Adrenal gland (tissue), 5 donors: ENCODE results near the gene WDR91.

Experiments
- POLR2A ChIP-seq, 2 donors: fragments of 450-650 bp; IDR thresholded peaks; one replicate each; pipeline ENCODE4 v1.6.1; 2017; ENCODE audit warnings: antibody characterized with exemption in 2 of 2, mild to moderate bottlenecking in 2 of 2, moderate library complexity in 1 of 2
- TF ChIP-seq, protein P1 (sequence below), 6 experiments: fragments of 450-650 bp in 4 of 6; fragments of 200-600 bp in 2 of 6; sonication (generic) in 1 of 6; IDR thresholded peaks; 1 replicate in 5 of 6; 2 replicates in 1 of 6; pipeline versions ENCODE4 v1.5.1 to v1.8.0; 2016 to 2021; ENCODE audit warnings: antibody characterized with exemption in 6 of 6, mild to moderate bottlenecking in 2 of 6, moderate library complexity in 1 of 6
- donor health status: DM: no; HTN: no; CAD: no.

DNA sequence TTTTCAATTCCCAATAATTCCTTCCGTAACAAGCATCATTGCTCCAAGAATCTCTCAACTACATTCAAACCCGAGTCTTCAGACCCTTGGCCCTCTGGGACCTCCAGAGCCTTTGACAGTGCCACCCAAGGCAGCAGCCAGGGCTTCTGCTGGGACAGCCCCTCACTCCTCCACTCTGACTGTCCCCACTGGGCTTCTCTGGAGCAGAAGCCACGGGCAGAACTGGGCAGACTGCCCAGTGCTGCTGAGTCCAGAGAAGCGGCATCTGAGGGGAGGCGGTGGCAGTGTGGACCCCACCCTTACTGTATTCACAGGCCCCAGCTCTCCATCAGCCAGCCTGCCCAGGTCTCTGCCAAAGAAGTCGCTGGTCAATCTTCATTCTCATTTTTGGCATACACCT, 49.7 kb downstream of the WDR91 start:
- TF ChIP-seq, protein P1, sequence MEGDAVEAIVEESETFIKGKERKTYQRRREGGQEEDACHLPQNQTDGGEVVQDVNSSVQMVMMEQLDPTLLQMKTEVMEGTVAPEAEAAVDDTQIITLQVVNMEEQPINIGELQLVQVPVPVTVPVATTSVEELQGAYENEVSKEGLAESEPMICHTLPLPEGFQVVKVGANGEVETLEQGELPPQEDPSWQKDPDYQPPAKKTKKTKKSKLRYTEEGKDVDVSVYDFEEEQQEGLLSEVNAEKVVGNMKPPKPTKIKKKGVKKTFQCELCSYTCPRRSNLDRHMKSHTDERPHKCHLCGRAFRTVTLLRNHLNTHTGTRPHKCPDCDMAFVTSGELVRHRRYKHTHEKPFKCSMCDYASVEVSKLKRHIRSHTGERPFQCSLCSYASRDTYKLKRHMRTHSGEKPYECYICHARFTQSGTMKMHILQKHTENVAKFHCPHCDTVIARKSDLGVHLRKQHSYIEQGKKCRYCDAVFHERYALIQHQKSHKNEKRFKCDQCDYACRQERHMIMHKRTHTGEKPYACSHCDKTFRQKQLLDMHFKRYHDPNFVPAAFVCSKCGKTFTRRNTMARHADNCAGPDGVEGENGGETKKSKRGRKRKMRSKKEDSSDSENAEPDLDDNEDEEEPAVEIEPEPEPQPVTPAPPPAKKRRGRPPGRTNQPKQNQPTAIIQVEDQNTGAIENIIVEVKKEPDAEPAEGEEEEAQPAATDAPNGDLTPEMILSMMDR (IDR thresholded peaks at IDR 0.05), result no peak
- no peak for TF ChIP-seq POLR2A (IDR thresholded peaks at IDR 0.05)
